Transverse colon (tissue), 4 donors: ENCODE measurements around the gene KIFC1.

Experiments used
- POLR2A ChIP-seq: fragments of 450-650 bp; IDR thresholded peaks from one replicate; pipeline ENCODE4 v1.6.1; 2016; ENCODE audit warnings: antibody characterized with exemption, mild to moderate bottlenecking, moderate library complexity
- POLR2AphosphoS5 ChIP-seq, 3 donors: sonication (generic); formaldehyde crosslinking; IDR thresholded peaks; one replicate each; pipeline ENCODE4 v1.6.1; 2016; ENCODE audit warnings: antibody characterized with exemption in 3 of 3
- TF ChIP-seq, protein P1 (sequence below), 5 experiments: fragments of 200-600 bp in 3 of 5; fragments of 450-650 bp in 2 of 5; sonication (generic) in 3 of 5; IDR thresholded peaks; 1 replicate in 2 of 5; 2 replicates in 3 of 5; pipeline ENCODE4 v1.5.1; 2016 to 2017; ENCODE audit warnings: antibody characterized with exemption in 5 of 5, inconsistent platforms in 3 of 5, mild to moderate bottlenecking in 2 of 5, moderate library complexity in 1 of 5

- TF ChIP-seq, protein P1, sequence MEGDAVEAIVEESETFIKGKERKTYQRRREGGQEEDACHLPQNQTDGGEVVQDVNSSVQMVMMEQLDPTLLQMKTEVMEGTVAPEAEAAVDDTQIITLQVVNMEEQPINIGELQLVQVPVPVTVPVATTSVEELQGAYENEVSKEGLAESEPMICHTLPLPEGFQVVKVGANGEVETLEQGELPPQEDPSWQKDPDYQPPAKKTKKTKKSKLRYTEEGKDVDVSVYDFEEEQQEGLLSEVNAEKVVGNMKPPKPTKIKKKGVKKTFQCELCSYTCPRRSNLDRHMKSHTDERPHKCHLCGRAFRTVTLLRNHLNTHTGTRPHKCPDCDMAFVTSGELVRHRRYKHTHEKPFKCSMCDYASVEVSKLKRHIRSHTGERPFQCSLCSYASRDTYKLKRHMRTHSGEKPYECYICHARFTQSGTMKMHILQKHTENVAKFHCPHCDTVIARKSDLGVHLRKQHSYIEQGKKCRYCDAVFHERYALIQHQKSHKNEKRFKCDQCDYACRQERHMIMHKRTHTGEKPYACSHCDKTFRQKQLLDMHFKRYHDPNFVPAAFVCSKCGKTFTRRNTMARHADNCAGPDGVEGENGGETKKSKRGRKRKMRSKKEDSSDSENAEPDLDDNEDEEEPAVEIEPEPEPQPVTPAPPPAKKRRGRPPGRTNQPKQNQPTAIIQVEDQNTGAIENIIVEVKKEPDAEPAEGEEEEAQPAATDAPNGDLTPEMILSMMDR (IDR thresholded peaks at IDR 0.05): no peak
- TF ChIP-seq POLR2AphosphoS5 (IDR thresholded peaks at IDR 0.05) (no peak), POLR2A (no peak)
Observed at GRCh38 chr6:33412140-33413009, 20.8 kb downstream of the KIFC1 start.
